T-helper 22 cell (primary cell): Measurements from ENCODE around the gene TEAD1.
"Not testable (repeated sequence)": the region's sequence is repeated elsewhere in the genome, so short reads cannot be mapped to it uniquely, and the experiment has no call there.

Experiments
- DNase-seq: peaks from one replicate; pipeline ENCODE4 v3.0.0-alpha.2; 2020; ENCODE audit warnings: low read depth

Gene TEAD1

DNA sequence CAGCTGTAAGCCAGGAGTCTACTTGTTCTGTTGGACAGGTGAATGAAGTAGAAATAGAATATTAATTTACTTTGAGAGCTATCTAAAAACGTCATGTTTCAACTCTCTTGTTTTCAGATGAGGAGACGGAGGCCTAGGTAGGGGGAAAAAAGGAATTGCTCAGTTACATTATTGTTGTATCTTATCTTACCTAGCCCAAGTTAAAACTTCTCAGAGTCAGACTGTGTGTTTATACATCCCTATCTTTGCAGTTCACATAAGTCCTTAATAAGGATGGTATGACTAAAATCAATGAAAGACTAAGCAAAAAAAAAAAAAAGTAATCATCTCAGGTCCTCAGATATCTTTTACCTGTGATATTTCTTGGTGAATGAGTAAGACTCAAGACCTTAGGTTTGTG is 62.8 kb downstream of the TEAD1 start:
- DNase-seq: no peak

DNA sequence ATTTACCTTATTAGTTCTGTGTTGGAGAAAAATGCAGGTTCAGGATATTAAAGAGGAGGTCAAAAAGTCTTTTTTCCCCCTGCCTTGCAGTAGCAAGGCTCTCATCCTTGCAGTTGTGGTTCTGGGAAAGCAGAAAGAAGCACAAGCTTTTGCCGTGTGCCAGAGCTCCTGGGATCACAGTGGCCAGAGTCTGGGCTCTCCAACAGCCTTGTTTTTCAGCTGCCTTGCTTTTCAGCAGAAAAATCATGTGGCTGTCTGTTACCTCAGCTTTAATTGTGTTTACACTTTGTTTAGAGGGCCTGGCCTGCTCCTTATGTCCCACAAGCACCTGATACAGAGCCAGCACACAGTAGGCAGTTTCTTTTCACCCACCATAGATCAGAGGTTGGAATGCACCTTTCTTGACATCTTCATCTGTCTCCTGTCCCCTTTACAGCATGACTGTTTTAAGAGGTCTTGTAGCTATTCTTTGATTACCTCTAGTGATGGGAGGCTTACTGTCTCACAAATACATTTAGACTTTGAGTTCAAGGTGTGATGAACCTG is 67.5 kb downstream of the TEAD1 start:
- DNase-seq: no peak

DNA sequence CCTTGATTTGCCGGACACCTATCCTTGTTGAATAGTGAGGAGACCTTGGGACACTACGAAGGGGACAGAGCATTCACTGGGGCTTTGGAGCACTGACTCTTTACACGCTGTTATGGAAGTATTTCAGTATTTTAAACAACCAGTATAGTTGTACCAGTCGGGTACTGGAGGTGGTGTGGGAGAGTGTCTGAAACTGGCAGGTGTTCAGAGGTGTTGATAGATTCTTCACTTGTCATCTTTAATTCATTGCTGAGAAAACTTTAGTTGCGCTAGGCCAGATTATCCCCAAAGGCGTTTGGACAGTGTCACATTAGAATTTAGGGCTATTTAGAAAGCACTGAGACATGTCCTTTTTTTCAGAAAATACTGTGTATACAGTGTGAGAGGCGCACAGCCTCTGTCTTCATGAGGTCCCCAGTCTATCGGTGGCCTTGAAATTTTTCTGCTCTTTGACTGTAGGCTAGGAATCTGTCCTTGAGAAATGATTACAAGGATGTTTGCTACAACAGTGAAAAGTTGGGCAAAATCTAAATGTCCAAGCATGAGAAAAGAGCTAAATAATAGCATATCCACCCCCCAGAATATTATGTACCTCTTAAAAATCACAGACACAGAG is 69.7 kb downstream of the TEAD1 start:
- DNase-seq: no peak

DNA sequence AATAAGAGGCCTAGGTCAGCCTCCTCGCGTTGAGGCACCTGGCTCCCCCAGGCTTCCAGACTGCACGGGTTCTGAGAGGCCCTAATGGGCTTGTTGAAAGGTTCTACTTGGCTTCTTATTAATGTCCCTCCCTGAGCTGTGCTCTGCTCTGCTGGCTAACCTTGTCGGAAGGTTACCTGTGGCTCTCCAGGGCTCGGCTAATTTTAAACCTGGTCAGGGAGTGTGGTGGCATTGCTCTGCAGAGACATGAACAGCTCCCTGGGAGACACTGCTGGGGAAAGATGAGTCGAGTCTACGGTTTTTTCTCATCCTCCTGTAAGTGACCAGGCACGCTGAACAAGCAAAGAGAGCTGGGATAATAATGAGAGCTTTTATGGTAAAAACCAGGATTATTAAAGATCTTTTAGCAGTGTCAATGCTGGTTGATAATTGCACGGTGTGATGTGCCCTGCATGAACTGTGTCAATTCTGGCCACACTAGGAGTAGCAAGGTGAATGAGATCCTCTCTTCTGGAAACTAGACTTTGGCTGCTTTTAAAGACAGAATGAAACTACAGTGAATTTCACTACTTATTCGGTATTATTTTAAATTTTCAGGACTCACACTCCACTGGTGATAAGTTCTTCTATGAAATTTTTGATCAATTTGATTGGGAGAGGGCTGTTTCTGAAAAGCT is 70.7 kb downstream of the TEAD1 start:
- no peak for DNase-seq

DNA sequence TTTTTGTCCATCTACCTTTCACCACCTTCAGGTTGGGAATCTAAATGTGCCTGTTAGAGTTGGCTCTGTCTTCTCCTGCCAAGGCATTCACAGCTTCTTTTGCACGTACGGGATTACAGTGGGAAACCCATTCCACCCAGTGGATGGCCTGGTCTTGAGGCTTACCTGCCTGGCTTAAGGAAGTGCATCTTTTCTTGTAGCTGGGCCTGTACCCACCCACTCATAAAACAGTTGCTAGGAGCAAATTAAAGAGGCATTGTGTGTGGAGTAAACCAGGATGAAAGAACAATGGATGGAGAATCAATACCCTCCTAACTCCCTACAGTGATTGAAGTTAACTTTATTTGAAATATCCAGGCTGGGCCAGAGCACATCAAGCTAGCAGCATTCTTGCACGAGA is 71.6 kb downstream of the TEAD1 start:
- no peak for DNase-seq

DNA sequence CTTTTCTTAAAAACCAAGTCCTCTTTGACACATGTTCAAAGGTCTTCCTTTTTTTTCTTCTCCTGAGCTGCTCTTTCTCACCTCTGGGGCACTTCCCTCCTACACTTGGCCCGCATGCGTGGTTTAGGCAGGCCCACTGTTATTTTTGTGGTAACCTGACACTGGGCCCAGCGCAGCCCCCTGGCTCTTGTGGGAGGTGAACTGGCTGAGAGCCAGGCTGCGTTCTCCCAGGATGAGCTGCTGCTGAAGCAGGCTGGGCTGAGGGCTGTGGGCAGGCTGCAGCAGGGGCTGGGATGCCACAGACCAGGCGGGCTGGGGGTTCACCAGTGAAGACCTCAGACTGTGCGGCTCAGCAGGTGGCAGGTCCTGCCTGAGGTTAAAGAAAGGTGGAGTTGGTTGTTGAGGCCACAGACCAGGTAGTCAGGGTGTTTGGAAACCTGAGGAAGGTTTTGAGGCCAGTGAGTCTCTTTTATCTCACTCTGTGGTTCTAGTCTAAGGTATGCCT is 72.4 kb downstream of the TEAD1 start:
- no peak for DNase-seq

DNA sequence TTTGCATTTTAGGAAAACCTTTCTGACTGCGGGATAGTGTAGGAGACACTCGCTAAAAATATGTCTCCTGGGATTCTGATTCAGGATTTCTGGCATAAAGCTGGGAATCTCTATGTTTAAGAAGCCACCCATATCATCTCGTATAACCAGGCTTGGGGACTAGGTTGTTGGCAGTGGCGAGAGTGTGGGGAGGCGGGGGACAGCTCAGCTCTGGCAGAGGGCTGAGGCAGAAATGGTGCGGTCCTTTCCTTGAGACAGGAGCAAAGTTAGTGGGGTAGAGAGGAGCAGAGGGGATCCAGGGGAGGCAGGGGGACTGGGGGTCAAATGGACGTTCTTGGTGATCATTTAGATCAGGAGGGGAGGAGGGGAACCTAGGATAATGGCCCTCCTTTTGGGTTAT is 74.3 kb downstream of the TEAD1 start:
- no peak for DNase-seq

DNA sequence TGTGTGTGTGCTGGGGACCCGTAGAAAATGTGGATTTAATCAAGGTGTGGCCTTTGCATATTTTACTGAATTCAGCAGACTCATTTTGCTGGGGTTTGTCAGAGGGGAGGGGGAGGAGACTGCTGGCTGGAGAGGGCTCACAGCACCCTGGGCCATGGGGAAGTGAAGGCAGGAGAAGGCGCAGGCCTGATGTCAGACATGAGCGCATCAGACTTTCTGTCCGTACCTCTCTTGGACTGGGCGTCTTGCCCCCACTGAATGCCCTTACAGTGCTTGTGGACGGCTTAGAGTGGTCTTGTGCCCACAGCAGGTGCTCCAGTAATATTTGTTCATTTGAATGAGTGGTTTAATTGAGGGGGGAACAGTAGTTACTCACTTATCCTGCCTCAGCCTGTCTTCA is 75.2 kb downstream of the TEAD1 start:
- no peak for DNase-seq

DNA sequence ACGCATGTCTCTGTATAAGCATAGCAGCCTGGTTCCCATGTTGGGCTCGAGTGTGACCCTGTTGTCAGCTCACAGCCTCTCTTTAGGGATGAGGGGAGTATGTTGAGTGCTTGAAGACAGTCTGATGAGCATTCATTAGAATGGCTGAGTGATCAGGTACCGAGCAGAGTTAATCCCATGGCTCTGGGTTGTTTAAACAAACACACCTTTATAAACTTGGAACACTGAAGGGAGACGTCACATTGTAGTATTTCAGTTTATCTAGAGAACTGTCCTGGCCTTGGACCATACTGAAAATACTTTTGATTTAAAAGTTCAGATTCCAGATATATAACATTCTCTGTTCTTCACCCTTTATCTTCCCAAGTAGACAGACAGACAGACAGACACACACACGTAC is 76.0 kb downstream of the TEAD1 start:
- no peak for DNase-seq

DNA sequence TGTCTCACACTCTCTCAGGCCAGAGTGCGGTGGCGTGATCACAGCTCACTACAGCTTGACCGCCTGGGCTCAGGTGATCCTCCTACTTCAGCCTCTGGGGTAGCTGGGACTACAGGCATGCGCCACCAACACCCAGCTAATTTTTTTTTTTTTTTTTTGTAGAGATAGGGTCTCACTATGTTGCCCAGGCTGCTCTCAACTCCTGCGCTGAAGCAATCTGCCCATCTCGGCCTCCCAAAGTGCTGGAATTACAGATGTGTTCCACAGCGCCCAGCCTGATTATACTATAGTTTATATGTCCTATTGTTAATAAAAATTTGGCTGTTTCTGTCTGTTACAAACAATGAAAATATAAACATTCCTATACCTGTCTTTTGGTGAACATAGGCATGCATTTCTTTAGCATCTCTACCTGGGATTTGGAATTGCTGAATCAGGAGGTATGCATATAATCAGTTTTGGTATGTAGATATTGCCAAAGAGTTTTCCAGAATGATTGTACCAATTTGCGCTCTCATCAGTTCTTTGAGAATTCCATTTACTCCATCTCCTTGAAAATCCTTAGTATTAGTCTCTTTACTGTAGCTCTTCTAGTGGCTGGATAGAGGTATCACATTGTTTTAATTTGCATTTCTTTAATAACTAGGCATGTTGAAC is 78.8 kb downstream of the TEAD1 start:
- DNase-seq: no peak

DNA sequence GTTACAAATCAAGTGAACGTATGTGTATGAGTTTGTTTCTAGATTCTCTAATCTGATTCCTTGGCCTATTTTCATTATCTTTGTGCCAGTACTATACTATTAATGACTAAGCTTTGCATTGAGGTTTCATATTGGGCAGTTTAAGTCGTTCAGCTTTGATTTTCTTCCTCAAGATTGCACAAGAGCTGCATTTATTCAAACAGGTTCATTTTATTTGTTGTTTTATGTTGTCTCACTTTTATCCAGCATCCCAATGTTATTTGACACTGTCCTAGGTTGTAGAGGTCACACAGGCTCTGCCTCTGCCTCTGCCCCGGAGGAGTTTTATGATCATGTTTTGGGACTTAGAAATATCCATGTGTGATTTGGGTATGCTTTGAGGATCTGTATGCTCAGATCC is 79.8 kb downstream of the TEAD1 start:
- no peak for DNase-seq

DNA sequence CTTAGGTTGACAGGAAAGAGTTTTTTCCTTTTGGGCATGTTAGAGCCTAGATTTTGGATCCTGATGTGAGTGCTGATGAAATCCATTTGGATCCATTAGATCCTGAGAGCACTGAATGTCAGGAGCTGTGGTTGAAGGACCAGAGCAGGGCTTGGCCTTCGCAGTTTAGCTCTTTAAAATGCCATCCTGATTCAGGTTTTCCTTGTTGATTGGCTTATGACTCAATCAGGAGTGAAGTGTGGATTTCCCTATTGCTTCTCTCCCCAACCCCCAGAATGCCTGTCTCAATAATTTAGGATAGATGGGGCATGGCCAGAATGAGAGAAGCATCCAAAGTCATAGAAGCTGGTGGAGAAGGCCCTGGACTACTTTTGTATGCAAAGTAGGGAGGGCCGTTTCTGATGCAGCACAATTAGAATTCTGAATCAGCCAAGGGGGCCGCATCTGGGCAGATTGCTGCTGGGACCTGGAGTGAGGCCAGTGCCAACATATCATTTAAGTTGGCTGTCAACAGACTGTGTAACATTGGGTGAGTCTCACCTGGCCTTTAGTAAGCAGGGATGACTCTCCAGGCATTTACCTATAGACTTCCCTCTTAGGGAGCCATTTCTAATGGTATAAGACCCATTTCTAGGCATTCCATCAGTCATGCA is 80.5 kb downstream of the TEAD1 start:
- no peak for DNase-seq

DNA sequence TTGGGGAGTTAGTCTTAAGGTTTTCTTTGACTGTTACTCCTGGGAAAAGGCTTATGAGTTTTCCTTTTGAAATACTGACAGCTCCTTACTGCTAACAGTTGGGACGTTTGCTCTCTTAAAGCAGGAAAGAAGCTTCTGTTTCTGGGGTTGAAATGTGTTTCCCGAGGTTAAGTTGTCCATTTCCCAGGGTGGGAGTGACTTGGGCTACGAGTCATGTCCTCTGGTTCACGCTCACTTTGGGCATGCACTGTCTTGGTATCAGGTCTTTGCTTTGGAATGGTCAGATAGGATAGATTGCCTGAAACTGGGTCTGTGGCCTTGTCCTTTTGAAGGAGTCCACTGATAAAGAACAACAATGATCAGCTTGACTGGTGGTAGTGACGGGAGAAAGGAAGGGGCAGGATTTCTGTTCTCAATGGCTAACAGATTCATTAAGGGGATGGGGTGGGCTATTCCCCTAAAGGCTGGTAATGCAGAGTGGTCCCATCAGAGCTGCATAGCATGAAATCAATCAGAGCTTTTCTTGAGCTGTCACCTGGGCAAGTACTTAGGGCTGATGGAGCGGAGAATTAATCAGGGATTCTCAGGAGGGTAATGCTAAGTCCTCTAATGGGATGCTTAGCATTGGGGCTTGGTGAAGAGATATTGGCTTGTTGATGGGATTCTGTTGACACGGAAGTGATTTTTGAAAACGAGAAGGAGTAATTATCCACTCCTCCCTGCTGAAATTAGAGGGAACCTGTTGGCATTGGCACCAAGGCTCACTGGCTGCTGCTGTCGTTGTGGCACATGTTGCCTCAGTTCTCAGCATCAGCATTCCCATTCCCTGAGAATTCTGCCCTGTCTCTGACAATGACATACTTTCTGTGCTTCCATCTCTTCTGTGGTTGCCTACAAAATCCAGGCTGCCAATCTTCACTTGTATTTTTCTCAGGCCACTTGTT is 81.6 kb downstream of the TEAD1 start:
- DNase-seq: no peak

DNA sequence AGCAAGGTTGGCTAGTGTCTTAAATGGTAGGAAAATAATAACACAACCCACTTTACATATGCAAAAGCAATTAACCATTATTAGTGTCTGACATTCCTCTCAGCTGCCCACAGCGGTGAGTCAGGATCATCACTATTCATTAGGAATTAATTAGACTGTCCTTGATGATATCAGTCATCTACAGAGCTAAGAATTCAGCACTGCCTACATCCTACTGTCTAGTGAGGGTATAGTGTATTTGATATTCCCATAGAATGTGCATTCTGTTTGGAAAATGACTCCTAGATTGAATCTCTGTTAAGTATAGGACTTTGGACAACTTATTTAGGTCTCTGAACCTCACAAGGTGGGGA is 82.2 kb downstream of the TEAD1 start:
- no peak for DNase-seq

DNA sequence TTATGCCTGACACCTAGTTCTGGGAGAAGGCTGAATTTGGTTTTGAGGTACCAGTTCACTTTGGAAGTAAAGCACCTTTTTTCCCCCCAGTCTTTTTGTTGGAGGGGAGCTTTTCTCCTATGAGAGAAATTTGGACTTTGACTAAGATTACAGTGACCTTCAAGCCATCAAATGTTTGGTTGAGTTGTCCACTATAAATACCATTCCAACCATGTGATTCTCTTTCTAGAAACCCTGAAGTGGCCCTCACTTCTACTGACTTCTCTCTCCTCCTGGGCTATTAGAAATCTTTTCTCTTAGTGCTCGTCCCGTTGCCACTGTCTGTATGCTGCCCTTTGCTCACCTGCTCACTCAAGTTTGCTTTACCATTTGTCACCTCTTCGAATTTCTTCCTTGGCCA is 82.6 kb downstream of the TEAD1 start:
- no peak for DNase-seq

DNA sequence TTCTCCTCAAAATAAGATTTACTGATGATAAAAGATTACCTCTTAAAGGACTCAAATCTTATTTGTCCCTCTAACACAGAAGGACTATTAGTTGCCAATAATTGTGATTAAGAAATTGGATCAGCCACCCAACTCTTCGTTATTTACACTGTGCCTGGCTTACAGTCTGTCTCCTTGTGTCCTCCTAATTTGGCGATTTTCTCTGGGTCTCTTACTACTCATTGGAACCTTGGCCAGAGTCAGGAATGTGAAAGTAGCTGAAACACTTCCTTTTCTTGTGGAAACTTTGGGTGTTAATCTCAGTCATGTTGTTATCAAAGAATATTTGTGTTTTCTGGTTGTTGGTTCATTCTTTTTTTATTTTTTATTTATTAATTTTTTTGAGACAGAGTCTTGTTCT is 83.2 kb downstream of the TEAD1 start:
- no peak for DNase-seq

DNA sequence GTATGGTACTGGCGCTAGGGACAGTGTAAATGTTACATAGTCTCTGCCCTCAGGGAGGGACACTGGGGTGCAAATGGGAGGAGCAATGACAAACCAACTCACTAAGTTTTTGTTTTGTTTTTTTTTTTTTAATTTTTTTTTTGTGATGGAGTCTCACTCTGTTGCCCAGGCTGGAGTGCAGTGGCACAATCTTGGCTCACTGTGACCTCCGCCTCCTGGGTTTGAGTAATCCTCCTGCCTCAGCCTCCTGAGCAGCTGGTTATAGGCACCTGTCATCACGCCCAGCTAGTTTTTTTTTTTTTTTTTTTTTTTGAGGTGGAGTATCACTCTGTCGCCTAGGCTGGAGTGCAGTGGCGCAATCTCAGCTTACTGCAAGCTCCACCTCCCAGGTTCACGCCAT is 83.9 kb downstream of the TEAD1 start:
- not testable (repeated sequence) for DNase-seq

DNA sequence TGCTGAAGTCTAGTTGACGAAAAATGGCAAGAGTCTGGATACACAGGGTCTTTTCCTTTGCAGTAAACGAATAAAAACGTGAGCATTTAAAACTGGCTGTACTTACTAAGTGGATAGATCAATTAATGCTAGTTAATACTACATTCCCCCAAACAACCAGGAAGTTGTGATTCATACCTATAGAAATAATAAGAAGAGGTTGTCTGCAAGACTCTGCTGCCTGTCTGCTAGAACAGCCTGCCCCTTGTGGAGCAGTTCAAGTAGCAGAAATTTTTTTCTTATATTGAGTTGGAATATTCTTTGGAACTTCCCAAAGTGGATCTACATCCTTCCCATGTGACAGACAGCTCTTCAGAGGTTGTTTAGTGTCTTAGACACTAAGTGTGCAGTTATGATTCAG is 86.8 kb downstream of the TEAD1 start:
- no peak for DNase-seq

DNA sequence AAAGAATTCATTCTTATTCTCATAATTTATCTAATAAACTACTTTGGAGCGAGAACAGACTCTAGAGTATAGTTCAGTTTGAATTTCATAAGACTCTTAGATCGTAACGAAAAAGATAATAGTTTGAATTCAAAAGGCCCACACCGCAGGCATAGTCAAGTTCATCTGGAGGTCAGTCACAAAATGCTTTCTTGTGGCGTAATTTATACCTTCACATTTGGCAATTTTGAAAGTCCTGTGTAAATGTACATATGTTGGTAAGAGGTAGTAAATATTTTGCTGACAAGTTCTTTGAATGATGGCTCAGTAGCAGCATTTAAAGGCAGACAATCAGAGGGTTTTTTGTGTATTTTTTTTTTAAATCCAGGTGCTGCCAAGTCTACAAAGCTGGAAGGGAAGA is 88.1 kb downstream of the TEAD1 start:
- DNase-seq: no peak

DNA sequence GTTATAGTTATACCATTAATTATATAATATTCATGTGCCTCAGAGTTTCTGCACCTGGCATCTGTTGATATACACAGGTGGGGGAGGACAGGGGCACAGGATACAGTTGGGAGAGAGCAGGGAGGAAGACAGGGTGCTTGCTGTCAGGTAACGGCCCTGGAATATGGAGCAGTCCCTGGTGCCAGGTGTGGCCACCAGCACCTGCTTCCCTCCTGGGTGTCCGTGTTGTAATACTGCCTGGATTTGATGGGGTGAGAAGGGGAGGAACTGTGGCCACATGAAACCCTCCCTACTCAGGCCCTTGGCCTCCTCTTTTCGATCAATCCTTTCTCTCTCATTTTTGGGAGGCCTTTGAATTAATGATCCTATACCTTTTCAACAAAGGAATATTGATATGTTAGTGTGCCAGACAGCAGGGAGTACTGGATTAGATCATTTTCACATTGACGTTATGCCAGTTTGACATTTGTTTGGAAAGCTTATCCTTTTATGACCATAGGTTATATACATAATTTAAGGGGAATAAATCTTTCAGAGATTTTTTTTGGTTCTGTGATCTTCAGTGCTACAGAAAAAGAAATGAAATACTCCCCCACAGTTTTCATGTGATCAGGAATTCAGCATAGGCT is 88.6 kb downstream of the TEAD1 start:
- DNase-seq: no peak
